Parathyroid adenoma (tissue), 2 donors: Measurements from ENCODE around the gene ZIK1.

Source experiments
- H2AFZ ChIP-seq: fragments of 300-600 bp; sonication (generic); one replicate; pipeline ENCODE4 v1.7.0; 2017; ENCODE audit warnings: antibody characterized with exemption, mild to moderate bottlenecking
- H3K27ac ChIP-seq: fragments of 300-600 bp; sonication (generic); one replicate; pipeline ENCODE4 v1.7.0; 2017
- H3K27me3 ChIP-seq: fragments of 300-600 bp; sonication (generic); one replicate; pipeline ENCODE4 v1.7.0; 2017; ENCODE audit warnings: low read length; ENCODE audit not compliant: control insufficient read depth, insufficient read depth
- H3K36me3 ChIP-seq: fragments of 300-600 bp; sonication (generic); one replicate; pipeline ENCODE4 v1.7.0; 2017; ENCODE audit warnings: low read length; ENCODE audit not compliant: control insufficient read depth, insufficient read depth
- H3K4me1 ChIP-seq: fragments of 300-600 bp; sonication (generic); one replicate; pipeline ENCODE4 v1.7.0; 2017; ENCODE audit warnings: control low read depth
- H3K4me2 ChIP-seq: fragments of 300-600 bp; sonication (generic); one replicate; pipeline ENCODE4 v1.7.0; 2017; ENCODE audit warnings: low read length
- H3K4me3 ChIP-seq: fragments of 300-600 bp; sonication (generic); one replicate; pipeline ENCODE4 v1.7.0; 2017; ENCODE audit warnings: low read depth, low read length
- H3K79me2 ChIP-seq: fragments of 300-600 bp; sonication (generic); one replicate; pipeline ENCODE4 v1.7.0; 2017; ENCODE audit warnings: control low read depth
- H3K9ac ChIP-seq: fragments of 300-600 bp; sonication (generic); one replicate; pipeline ENCODE4 v1.7.0; 2017; ENCODE audit warnings: mild to moderate bottlenecking
- H3K9me3 ChIP-seq: fragments of 300-600 bp; sonication (generic); one replicate; pipeline ENCODE4 v1.7.0; 2017; ENCODE audit warnings: low read length; ENCODE audit not compliant: control insufficient read depth
- TF ChIP-seq, protein P1 (sequence below): fragments of 300-600 bp; sonication (generic); IDR thresholded peaks from one replicate; pipeline ENCODE4 v1.7.0; 2017; ENCODE audit warnings: antibody characterized with exemption, mild to moderate bottlenecking
- donor health status: primary hyperparathyroidism.

Gene ZIK1

DNA sequence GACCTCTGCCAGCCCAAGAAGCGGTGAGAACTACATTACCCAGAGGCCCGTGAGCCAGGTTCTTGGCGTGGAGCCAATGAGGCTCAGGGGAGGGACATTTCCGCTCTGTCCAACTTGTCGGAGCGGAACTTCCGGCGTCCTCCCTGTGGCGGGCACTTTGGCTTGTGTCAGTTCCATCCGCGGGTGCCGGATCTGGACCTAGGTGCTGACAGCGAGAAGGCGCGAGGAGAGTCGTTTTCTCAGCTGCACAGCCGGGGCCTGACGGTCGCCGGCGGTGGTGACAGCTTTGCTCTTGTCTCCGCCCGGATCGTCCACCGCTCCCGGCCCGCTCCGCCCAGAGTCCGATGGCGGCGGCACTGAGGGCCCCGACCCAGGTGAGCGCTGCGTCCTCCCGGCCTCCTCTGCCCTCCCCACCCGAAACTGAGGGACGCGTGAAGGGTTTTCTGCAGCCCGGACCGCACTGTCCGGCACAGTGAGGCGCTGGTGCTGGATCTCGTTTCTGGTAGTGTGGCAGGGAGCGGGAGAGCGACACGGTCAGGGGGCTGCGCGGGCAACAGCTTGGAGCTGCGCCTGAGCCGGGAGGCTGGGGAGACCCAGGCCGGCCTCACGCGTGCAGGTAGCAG, 15.9 kb downstream of the ZIK1 start, which contains the start of gene ZNF530:
ZNF530 (plus strand) TSS at position 125 of the 623 bp plus-strand sequence. CDS start 4,461 bp downstream, outside the sequence.
- Histone ChIP-seq H3K36me3 (no peaks in the 10 kb centered on the region), H3K9me3 (no peaks in the 10 kb centered on the region), H3K9ac (no peak within 1 kb of the TSS), H2AFZ (peak within 1 kb of the TSS; percentile 95), H3K4me1 (peaks cover 5% of the 10 kb centered on the region), H3K4me2 (peak within 1 kb of the TSS; percentile 86), H3K4me3 (peak within 1 kb of the TSS; percentile 79), H3K27me3 (no peaks in the 10 kb centered on the region), H3K27ac (peak within 1 kb of the TSS; percentile 78), H3K79me2 (peaks cover 5% of the 10 kb centered on the region)
- TF ChIP-seq, protein P1, sequence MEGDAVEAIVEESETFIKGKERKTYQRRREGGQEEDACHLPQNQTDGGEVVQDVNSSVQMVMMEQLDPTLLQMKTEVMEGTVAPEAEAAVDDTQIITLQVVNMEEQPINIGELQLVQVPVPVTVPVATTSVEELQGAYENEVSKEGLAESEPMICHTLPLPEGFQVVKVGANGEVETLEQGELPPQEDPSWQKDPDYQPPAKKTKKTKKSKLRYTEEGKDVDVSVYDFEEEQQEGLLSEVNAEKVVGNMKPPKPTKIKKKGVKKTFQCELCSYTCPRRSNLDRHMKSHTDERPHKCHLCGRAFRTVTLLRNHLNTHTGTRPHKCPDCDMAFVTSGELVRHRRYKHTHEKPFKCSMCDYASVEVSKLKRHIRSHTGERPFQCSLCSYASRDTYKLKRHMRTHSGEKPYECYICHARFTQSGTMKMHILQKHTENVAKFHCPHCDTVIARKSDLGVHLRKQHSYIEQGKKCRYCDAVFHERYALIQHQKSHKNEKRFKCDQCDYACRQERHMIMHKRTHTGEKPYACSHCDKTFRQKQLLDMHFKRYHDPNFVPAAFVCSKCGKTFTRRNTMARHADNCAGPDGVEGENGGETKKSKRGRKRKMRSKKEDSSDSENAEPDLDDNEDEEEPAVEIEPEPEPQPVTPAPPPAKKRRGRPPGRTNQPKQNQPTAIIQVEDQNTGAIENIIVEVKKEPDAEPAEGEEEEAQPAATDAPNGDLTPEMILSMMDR = no peak

DNA sequence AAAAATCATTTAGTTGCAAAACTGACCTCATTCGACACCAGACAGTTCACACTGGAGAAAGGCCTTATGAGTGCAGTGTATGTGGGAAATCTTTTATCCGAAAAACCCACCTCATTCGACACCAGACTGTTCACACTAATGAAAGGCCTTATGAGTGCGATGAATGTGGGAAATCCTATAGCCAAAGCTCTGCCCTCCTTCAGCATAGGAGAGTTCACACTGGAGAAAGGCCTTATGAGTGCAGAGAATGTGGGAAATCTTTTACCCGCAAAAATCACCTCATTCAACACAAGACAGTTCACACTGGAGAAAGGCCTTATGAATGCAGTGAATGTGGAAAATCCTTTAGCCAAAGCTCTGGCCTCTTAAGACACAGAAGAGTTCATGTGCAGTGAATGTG, 23.0 kb downstream of the ZIK1 start:
- Histone ChIP-seq H3K36me3 (no peaks in the 10 kb centered on the region), H3K27ac (no peak overlapping the region), H3K9ac (no peak overlapping the region)

DNA sequence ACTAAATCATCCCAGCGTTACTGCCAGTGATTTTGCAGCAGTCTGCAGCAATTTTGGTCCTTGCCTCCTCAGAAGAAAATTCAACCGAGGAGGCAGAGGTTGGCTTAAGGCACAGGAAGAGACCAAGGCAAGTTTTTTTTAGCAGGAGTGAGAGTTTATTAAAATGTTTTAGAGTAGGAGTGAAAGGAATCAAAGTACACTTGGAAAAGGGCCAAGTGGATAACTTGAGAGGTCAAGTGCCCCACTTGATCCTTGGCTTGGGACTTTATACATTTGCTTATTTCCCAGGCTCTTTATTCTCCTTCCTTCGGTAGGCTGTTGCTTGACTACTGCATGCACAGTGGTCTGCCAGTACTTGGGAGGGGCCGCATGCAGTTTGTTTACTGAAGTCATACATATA, 27.2 kb downstream of the ZIK1 start:
- TF ChIP-seq, protein P1 = no peak
- Histone ChIP-seq H3K9me3 (peaks cover 6% of the 10 kb centered on the region), H2AFZ (no peak overlapping the region), H3K27ac (no peak overlapping the region), H3K4me3 (no peak overlapping the region), H3K79me2 (peaks cover 25% of the 10 kb centered on the region), H3K9ac (no peak overlapping the region), H3K4me1 (no peaks in the 10 kb centered on the region), H3K27me3 (no peaks in the 10 kb centered on the region), H3K4me2 (no peak overlapping the region), H3K36me3 (no peaks in the 10 kb centered on the region)

More for the DNA sequence above, 23.0 kb downstream of the ZIK1 start:
- Histone ChIP-seq H3K9me3 (no peaks in the 10 kb centered on the region), H3K27me3 (no peaks in the 10 kb centered on the region), H3K4me3 (no peak overlapping the region), H3K4me2 (no peak overlapping the region), H2AFZ (no peak overlapping the region), H3K79me2 (no peaks in the 10 kb centered on the region), H3K4me1 (no peaks in the 10 kb centered on the region)
- TF ChIP-seq, protein P1 = no peak

DNA sequence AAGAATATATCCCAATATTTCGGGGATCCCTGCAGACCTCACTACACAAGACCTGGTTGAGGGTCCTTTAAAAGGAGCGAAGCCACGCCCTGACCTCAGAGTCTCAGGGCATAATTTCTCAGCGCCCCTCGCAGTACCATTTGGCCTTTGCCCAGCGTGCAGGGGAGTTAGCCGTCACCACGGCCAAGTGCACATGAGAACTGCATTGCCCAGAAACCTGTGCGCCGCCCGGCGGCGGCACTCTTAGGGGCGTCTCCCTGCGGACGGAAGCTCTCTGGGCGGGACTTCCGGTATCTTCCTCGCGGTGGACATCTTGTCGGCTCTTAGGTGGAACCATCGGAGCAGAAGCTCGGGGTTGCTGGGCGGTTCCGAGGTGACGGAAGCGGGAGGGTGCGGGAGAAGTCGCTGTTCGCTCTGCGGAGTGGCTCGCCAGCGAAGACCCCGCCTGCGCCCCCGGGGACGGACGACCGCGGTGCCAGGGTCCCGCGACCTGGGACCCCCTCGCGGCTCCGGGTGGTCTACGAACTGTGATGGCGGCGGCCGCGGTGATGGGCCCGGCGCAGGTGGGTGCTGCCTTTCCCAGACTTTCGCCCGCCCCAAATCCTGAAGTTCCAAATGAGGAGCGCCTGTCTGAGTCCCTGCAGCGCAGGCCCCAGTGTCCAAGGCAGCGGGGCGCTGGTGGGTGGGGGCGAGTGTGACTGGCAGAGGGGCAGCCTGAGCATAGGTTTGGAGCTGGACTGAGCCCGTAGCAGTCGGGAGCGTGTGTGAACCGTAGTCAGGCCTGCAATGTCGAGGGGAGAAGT, 30.2 kb downstream of the ZIK1 start, which contains the start of gene ZNF134:
ZNF134 (plus strand) TSS at position 302 of the 803 bp plus-strand sequence. CDS start 5,227 bp downstream, outside the sequence.
- Histone ChIP-seq H2AFZ (peak within 1 kb of the TSS; percentile 98), H3K4me3 (peak within 1 kb of the TSS; percentile 89), H3K9ac (peak within 1 kb of the TSS; percentile 75), H3K4me1 (no peaks in the 10 kb centered on the region), H3K27me3 (no peaks in the 10 kb centered on the region), H3K79me2 (peaks cover 39% of the 10 kb centered on the region), H3K36me3 (no peaks in the 10 kb centered on the region), H3K27ac (peak within 1 kb of the TSS; percentile 79), H3K9me3 (peaks cover 6% of the 10 kb centered on the region), H3K4me2 (peak within 1 kb of the TSS; percentile 86)
- TF ChIP-seq, protein P1 = peak; percentile 72
